Activated T-helper 2 cell treated with anti-CD3 and anti-CD28 coated beads, Interferon-gamma antibody, Interleukin-2, Interleukin-4, amounts not matched to agents 10 μg/mL and 5 μg/mL and 100 μg/mL, durations not matched to agents 14 hours and 24 hours and 36 hours (primary cell): ENCODE measurements around the gene ZNF420. TPM values are rescaled to one million over a fixed set of nuclear protein-coding genes. Genes with fewer than 3 reads are reported as not detected.
"Not testable (repeated sequence)": the region's sequence is repeated elsewhere in the genome, so short reads cannot be mapped to it uniquely, and the experiment has no call there.

Source experiments
- DNase-seq: peaks from one replicate; pipeline ENCODE4 v3.0.0; 2021; ENCODE audit warnings: low spot score
- H3K27ac Mint-ChIP-seq: one replicate; pipeline ENCODE4 v1.8.0; 2021; ENCODE audit warnings: mixed read lengths
- H3K27me3 Mint-ChIP-seq: one replicate; pipeline ENCODE4 v1.8.0; 2021; ENCODE audit warnings: low read depth, mixed read lengths
- H3K36me3 Mint-ChIP-seq: one replicate; pipeline ENCODE4 v1.8.0; 2021; ENCODE audit warnings: low read depth, mixed read lengths
- H3K4me1 Mint-ChIP-seq: one replicate; pipeline ENCODE4 v1.8.0; 2021; ENCODE audit warnings: low read depth, mixed read lengths
- H3K4me3 Mint-ChIP-seq: one replicate; pipeline ENCODE4 v1.8.0; 2021; ENCODE audit warnings: low read depth, mild to moderate bottlenecking, moderate library complexity, mixed read lengths
- H3K9me3 Mint-ChIP-seq: one replicate; pipeline ENCODE4 v1.8.0; 2021; ENCODE audit warnings: mixed read lengths
- intact Hi-C: fragments of 100-400 bp; cut with micrococcal nuclease; formaldehyde crosslinking; loops from one replicate; pipeline ENCODE4 v1.15.1; 2023
- total RNA-seq: library from RNA; stranded (reverse); gene quantifications from 2 replicates; pipeline ENCODE4 v1.2.3, GENCODE V29; 2022

The ZNF420 gene
- total RNA-seq = 4.7 and 5.5 TPM in 2 replicates

- Mint-ChIP-seq H3K27ac (peak within 1 kb of the TSS; percentile 82), H3K36me3 (peaks cover 38% of the 10 kb centered on the region), H3K4me1 (peaks cover 13% of the 10 kb centered on the region), H3K27me3 (no peaks in the 10 kb centered on the region), H3K9me3 (peaks cover 40% of the 10 kb centered on the region), H3K4me3 (peak within 1 kb of the TSS; percentile 97)
- intact Hi-C loops = loop anchor here (1.0 to 10.0 kb wide), 7 partner anchors 94 to 391 kb away; partner anchors contain the start of genes ZNF383, ZNF567, ZNF568 and ZNF569
- peak; percentile 85 for DNase-seq
Observed at GRCh38 chr19:37077934-37078716, at the start of gene ZNF420. Gene ZNF420, plus strand, starts transcription at chr19:37078433. Its CDS starts 10,686 bp downstream, at chr19:37089119.

- no peak overlapping the region for H3K4me3 Mint-ChIP-seq
Observed at GRCh38 chr19:37045140-37045539, 33.1 kb upstream of the ZNF420 start.

GRCh38 chr19:37055330-37055729 lies 22.9 kb upstream of the ZNF420 start:
- Mint-ChIP-seq H3K36me3 (peaks cover 5% of the 10 kb centered on the region), H3K4me3 (no peak overlapping the region), H3K9me3 (peaks cover 67% of the 10 kb centered on the region), H3K27me3 (no peaks in the 10 kb centered on the region), H3K4me1 (no peaks in the 10 kb centered on the region), H3K27ac (no peak overlapping the region)
- no peak for DNase-seq
- intact Hi-C loops = no loop called here

More at GRCh38 chr19:37045140-37045539, 33.1 kb upstream of the ZNF420 start:
- intact Hi-C loops = no loop called here
- H3K27ac Mint-ChIP-seq = no peak overlapping the region
- no peaks in the 10 kb centered on the region for H3K27me3 Mint-ChIP-seq
- DNase-seq = no peak
- no peaks in the 10 kb centered on the region for H3K36me3 Mint-ChIP-seq
- peaks cover 46% of the 10 kb centered on the region for H3K9me3 Mint-ChIP-seq
- H3K4me1 Mint-ChIP-seq = no peaks in the 10 kb centered on the region

- Mint-ChIP-seq H3K9me3 (peaks cover 71% of the 10 kb centered on the region), H3K4me1 (no peaks in the 10 kb centered on the region), H3K36me3 (peaks cover 5% of the 10 kb centered on the region), H3K27ac (no peak overlapping the region), H3K4me3 (no peak overlapping the region), H3K27me3 (no peaks in the 10 kb centered on the region)
- DNase-seq = no peak
- intact Hi-C loops = no loop called here
Observed at GRCh38 chr19:37056776-37057175, 21.5 kb upstream of the ZNF420 start.

- no peak for DNase-seq
- no peak overlapping the region for H3K27ac Mint-ChIP-seq
- intact Hi-C loops = no loop called here
- H3K9me3 Mint-ChIP-seq = peaks cover 80% of the 10 kb centered on the region
- no peak overlapping the region for H3K4me3 Mint-ChIP-seq
- H3K36me3 Mint-ChIP-seq = peaks cover 5% of the 10 kb centered on the region
- H3K4me1 Mint-ChIP-seq = no peaks in the 10 kb centered on the region
- H3K27me3 Mint-ChIP-seq = no peaks in the 10 kb centered on the region
Observed at GRCh38 chr19:37059142-37059541, 19.1 kb upstream of the ZNF420 start.

- H3K27me3 Mint-ChIP-seq, intact Hi-C loops, H3K4me1 Mint-ChIP-seq, H3K4me3 Mint-ChIP-seq, H3K36me3 Mint-ChIP-seq, DNase-seq, H3K27ac Mint-ChIP-seq: not testable (repeated sequence)
- peaks cover 75% of the 10 kb centered on the region for H3K9me3 Mint-ChIP-seq
Observed at GRCh38 chr19:37064886-37065285, 13.3 kb upstream of the ZNF420 start.

- Mint-ChIP-seq H3K27me3 (no peaks in the 10 kb centered on the region), H3K27ac (no peak overlapping the region), H3K4me3 (no peak overlapping the region), H3K9me3 (peaks cover 38% of the 10 kb centered on the region), H3K36me3 (peaks cover 14% of the 10 kb centered on the region), H3K4me1 (peaks cover 10% of the 10 kb centered on the region)
- intact Hi-C loops = loop anchor here (10.0 kb wide), 1 partner anchor 159 kb away; the partner anchor contains the start of genes ZNF568 and ZNF829
- no peak for DNase-seq
Observed at GRCh38 chr19:37074111-37074510, 4.1 kb upstream of the ZNF420 start.

- H3K4me1 Mint-ChIP-seq = peaks cover 13% of the 10 kb centered on the region
- intact Hi-C loops = loop anchor here (5.0 to 10.0 kb wide), 3 partner anchors 160 to 392 kb away; partner anchors contain the start of genes ZNF567, ZNF568, ZNF569 and ZNF570
- peaks cover 30% of the 10 kb centered on the region for H3K9me3 Mint-ChIP-seq
- H3K27me3 Mint-ChIP-seq = no peaks in the 10 kb centered on the region
- DNase-seq = no peak
- no peak overlapping the region for H3K4me3 Mint-ChIP-seq
- H3K27ac Mint-ChIP-seq = no peak overlapping the region
- H3K36me3 Mint-ChIP-seq = peaks cover 14% of the 10 kb centered on the region
Observed at GRCh38 chr19:37074819-37075362, 3.3 kb upstream of the ZNF420 start.

- not testable (repeated sequence) for H3K27ac Mint-ChIP-seq, DNase-seq, H3K4me3 Mint-ChIP-seq, H3K27me3 Mint-ChIP-seq
- Mint-ChIP-seq H3K36me3 (peaks cover 26% of the 10 kb centered on the region), H3K9me3 (peaks cover 32% of the 10 kb centered on the region), H3K4me1 (peaks cover 13% of the 10 kb centered on the region)
- intact Hi-C loops = loop anchor here (5.0 to 10.0 kb wide), 3 partner anchors 162 to 391 kb away; partner anchors contain the start of genes ZNF567, ZNF568, ZNF569 and ZNF570
Observed at GRCh38 chr19:37076524-37076923, 1.7 kb upstream of the ZNF420 start.

- Mint-ChIP-seq H3K4me3 (peak overlapping the region; percentile 97), H3K36me3 (peaks cover 35% of the 10 kb centered on the region), H3K27me3 (no peaks in the 10 kb centered on the region), H3K4me1 (peaks cover 13% of the 10 kb centered on the region), H3K9me3 (peaks cover 35% of the 10 kb centered on the region), H3K27ac (peak overlapping the region; percentile 82)
- no peak for DNase-seq
- intact Hi-C loops = loop anchor here (5.0 to 10.0 kb wide), 3 partner anchors 163 to 390 kb away; partner anchors contain the start of genes ZNF567, ZNF568, ZNF569 and ZNF570
Observed at GRCh38 chr19:37077501-37077933, 716 bp upstream of the ZNF420 start.

GRCh38 chr19:37078717-37079032 lies 442 bp downstream of the ZNF420 start:
- peaks cover 43% of the 10 kb centered on the region for H3K9me3 Mint-ChIP-seq
- peak overlapping the region; percentile 82 for H3K27ac Mint-ChIP-seq
- DNase-seq = no peak
- intact Hi-C loops = loop anchor here (1.0 to 10.0 kb wide), 7 partner anchors 94 to 391 kb away; partner anchors contain the start of genes ZNF383, ZNF567, ZNF568 and ZNF569
- no peaks in the 10 kb centered on the region for H3K27me3 Mint-ChIP-seq
- H3K4me3 Mint-ChIP-seq = peak overlapping the region; percentile 97
- H3K36me3 Mint-ChIP-seq = peaks cover 42% of the 10 kb centered on the region
- H3K4me1 Mint-ChIP-seq = peaks cover 13% of the 10 kb centered on the region

GRCh38 chr19:37079238-37079637 lies 1.0 kb downstream of the ZNF420 start:
- peak overlapping the region; percentile 97 for H3K4me3 Mint-ChIP-seq

GRCh38 chr19:37082307-37082706 lies 4.1 kb downstream of the ZNF420 start:
- peaks cover 58% of the 10 kb centered on the region for H3K9me3 Mint-ChIP-seq
- H3K4me1 Mint-ChIP-seq = peaks cover 13% of the 10 kb centered on the region
- no peaks in the 10 kb centered on the region for H3K27me3 Mint-ChIP-seq
- no peak for DNase-seq
- H3K36me3 Mint-ChIP-seq = peaks cover 60% of the 10 kb centered on the region
- intact Hi-C loops = no loop called here
- H3K27ac Mint-ChIP-seq = no peak overlapping the region
- H3K4me3 Mint-ChIP-seq = no peak overlapping the region

More at GRCh38 chr19:37079238-37079637, 1.0 kb downstream of the ZNF420 start:
- Mint-ChIP-seq H3K9me3 (peaks cover 39% of the 10 kb centered on the region), H3K27ac (peak overlapping the region; percentile 82), H3K4me1 (peaks cover 13% of the 10 kb centered on the region), H3K36me3 (peaks cover 42% of the 10 kb centered on the region), H3K27me3 (no peaks in the 10 kb centered on the region)
- no peak for DNase-seq
- intact Hi-C loops = loop anchor here (5.0 to 10.0 kb wide), 3 partner anchors 164 to 392 kb away; partner anchors contain the start of genes ZNF567, ZNF568, ZNF569 and ZNF570
